ENCODE measurements around the gene ABCD4.

DNA sequence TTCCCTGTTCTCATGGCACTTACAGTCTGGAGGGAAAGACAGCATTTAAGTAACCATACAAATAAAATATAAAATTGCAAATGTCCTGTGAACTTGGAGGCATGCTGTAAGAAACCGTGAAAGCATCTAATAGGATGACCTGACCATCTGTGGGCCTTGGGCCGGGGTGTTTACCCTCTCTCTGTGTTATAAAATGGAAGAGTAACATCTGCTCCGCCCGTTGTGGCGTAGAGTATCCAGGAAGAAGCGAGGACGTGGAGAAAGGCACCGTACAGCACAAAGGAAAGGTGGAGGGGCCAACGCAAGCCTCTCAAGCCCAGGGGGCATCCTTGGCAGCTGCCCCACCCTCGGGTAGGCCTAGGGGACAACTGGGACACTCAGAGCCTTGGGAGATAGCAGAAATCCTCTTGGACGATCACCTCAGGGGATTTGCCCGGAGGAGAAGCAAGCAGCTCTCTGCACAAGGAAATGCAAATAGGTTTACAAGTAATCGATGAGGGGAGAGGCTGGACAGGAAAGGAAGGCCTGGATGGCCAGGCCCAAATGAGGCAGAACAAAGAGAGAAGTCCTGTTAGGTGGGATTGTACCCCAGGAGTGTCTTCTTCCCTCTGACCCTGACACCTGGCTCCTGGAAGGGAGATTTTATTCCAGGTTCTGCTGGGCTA is 37.3 kb downstream of the ABCD4 start:
- no peak for TF ChIP-seq CTCF (IDR thresholded peaks at IDR 0.05)
- no peak for TF ChIP-seq POLR2A (IDR thresholded peaks at IDR 0.05)

Measured in body of pancreas (tissue), 4 donors.